HG03439 (cell line): ENCODE data around the gene FAR2.
"Not testable (repeated sequence)": the region's sequence is repeated elsewhere in the genome, so short reads cannot be mapped to it uniquely, and the experiment has no call there.

Experiments
- ATAC-seq: cut with Tn5 transposase; IDR thresholded peaks from one replicate; pipeline ENCODE4 v1.9.1; 2021; ENCODE audit warnings: mild to moderate bottlenecking, moderate library complexity; ENCODE audit not compliant: unreplicated experiment

The FAR2 gene

GRCh38 chr12:29230800-29231560, 81.9 kb downstream of the FAR2 start:
- ATAC-seq: no peak

GRCh38 chr12:29232086-29232485, 83.0 kb downstream of the FAR2 start:
- ATAC-seq: no peak

GRCh38 chr12:29234552-29234951, 85.5 kb downstream of the FAR2 start:
- no peak for ATAC-seq

GRCh38 chr12:29234965-29235626, 86.0 kb downstream of the FAR2 start:
- no peak for ATAC-seq

GRCh38 chr12:29238822-29239291, 89.8 kb downstream of the FAR2 start:
- ATAC-seq: no peak

GRCh38 chr12:29239336-29239735, 90.3 kb downstream of the FAR2 start:
- ATAC-seq: no peak

- ATAC-seq: no peak
Observed at GRCh38 chr12:29240441-29240840, 91.4 kb downstream of the FAR2 start.

GRCh38 chr12:29241821-29242591, 92.9 kb downstream of the FAR2 start:
- ATAC-seq: peak; percentile 90

GRCh38 chr12:29242921-29243431, 93.9 kb downstream of the FAR2 start:
- no peak for ATAC-seq

- ATAC-seq: no peak
Observed at GRCh38 chr12:29244159-29244765, 95.2 kb downstream of the FAR2 start.

GRCh38 chr12:29245246-29245645, 96.2 kb downstream of the FAR2 start:
- ATAC-seq: no peak

- no peak for ATAC-seq
Observed at GRCh38 chr12:29249930-29250329, 100.9 kb downstream of the FAR2 start.

- ATAC-seq: no peak
Observed at GRCh38 chr12:29253906-29254625, 105.0 kb downstream of the FAR2 start.

GRCh38 chr12:29255042-29255441, 106.0 kb downstream of the FAR2 start:
- ATAC-seq: no peak

GRCh38 chr12:29256598-29256997, 107.5 kb downstream of the FAR2 start:
- no peak for ATAC-seq

- ATAC-seq: not testable (repeated sequence)
Observed at GRCh38 chr12:29257687-29258086, 108.6 kb downstream of the FAR2 start.

- no peak for ATAC-seq
Observed at GRCh38 chr12:29264424-29264823, 115.3 kb downstream of the FAR2 start.

- no peak for ATAC-seq
Observed at GRCh38 chr12:29269706-29270408, 120.8 kb downstream of the FAR2 start.

GRCh38 chr12:29270446-29270845, 121.4 kb downstream of the FAR2 start:
- no peak for ATAC-seq
